Measurements from ENCODE around the gene NMUR1.
"Not testable (repeated sequence)": the region's sequence is repeated elsewhere in the genome, so short reads cannot be mapped to it uniquely, and the experiment has no call there.

The NMUR1 gene

DNA sequence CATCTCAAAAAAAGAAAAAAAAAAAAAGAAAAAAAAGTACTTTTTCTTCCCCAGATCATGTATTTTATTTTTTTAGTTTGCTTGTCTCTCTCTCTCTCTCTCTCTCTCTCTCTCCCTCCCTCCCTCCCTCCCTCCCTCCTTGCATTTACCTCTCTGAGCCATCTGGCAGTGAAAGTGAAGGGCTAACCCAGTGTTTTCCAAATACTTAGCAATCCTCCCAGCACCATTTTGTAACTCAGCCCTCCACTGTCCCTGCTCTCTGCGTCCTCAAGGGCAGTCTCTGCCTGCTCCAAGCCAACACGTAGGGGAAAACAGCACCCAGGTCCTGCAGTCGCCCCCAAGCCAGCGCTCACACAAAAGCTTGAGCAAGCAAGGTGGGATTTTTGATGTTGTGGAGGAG, 42.9 kb upstream of the NMUR1 start:
- Histone ChIP-seq H3K9me2 (replicated peaks; ENCODE audit: insufficient read depth, low read length) (no peaks in the 10 kb centered on the region), H3F3A (ENCODE audit: insufficient read depth, low read length) (no peaks in the 10 kb centered on the region), H3K9me3 (replicated peaks; ENCODE audit: insufficient read depth, low read length) (no peaks in the 10 kb centered on the region), H2AFZ (ENCODE audit: low read length) (no peak overlapping the region), H3K4me3 (ENCODE audit: low read length) (no peak overlapping the region), H3K27ac (ENCODE audit: low read length) (no peak overlapping the region), H3K9ac (ENCODE audit: low read length) (no peak overlapping the region), H3K4me1 (ENCODE audit: low read length) (no peaks in the 10 kb centered on the region), H3K36me3 (replicated peaks; ENCODE audit: insufficient read depth, low read length) (no peaks in the 10 kb centered on the region), H3K4me2 (ENCODE audit: low read depth, low read length) (no peak overlapping the region), H3K27me3 (replicated peaks; ENCODE audit: insufficient read depth, low read length) (no peaks in the 10 kb centered on the region), H3K79me2 (ENCODE audit: low read length) (no peaks in the 10 kb centered on the region), H4K20me1 (ENCODE audit: insufficient read depth, low read length) (no peaks in the 10 kb centered on the region)
- no peak for DNase-seq
- no peak for TF ChIP-seq EZH2 (optimal IDR thresholded peaks at IDR 0.05; ENCODE audit: low read depth, low read length)
- no peak for TF ChIP-seq EZH2phosphoT487 (IDR thresholded peaks at IDR 0.05; ENCODE audit: low read length)
- TF ChIP-seq, protein P1, sequence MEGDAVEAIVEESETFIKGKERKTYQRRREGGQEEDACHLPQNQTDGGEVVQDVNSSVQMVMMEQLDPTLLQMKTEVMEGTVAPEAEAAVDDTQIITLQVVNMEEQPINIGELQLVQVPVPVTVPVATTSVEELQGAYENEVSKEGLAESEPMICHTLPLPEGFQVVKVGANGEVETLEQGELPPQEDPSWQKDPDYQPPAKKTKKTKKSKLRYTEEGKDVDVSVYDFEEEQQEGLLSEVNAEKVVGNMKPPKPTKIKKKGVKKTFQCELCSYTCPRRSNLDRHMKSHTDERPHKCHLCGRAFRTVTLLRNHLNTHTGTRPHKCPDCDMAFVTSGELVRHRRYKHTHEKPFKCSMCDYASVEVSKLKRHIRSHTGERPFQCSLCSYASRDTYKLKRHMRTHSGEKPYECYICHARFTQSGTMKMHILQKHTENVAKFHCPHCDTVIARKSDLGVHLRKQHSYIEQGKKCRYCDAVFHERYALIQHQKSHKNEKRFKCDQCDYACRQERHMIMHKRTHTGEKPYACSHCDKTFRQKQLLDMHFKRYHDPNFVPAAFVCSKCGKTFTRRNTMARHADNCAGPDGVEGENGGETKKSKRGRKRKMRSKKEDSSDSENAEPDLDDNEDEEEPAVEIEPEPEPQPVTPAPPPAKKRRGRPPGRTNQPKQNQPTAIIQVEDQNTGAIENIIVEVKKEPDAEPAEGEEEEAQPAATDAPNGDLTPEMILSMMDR (IDR thresholded peaks at IDR 0.05; ENCODE audit: low read length), result no peak

DNA sequence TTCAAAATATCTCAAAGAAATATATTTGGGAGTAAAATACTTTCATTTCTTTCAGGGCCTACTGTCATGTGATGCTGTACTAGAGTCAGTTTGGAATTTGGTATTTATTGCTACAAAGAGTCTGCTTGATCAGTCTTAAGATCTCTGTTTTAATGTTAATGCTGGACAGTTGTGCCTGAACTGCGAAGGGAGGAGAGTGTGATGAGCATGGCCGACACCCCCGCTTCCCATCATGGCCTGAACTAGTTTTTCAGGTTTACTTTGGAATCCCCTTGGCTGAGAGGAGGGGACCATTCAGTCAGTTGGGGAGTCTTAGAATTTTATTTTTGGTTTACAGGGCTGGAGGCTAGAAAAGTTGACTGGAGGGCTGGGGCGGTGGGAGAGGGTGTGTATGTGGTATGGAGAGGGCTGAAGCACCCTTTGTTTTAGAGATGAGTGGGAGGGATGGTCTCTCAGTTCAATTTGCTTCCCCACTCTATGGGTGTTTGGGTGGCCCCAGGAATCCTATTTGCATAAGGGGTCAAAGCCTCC, 41.5 kb upstream of the NMUR1 start:
- H3K36me3 ChIP-seq (replicated peaks; ENCODE audit: insufficient read depth, low read length), result no peaks in the 10 kb centered on the region
- DNase-seq, result no peak
- H3K79me2 ChIP-seq (ENCODE audit: low read length), result no peaks in the 10 kb centered on the region
- no peaks in the 10 kb centered on the region for H3K9me2 ChIP-seq (replicated peaks; ENCODE audit: insufficient read depth, low read length)
- H3F3A ChIP-seq (ENCODE audit: insufficient read depth, low read length), result no peaks in the 10 kb centered on the region
- no peak overlapping the region for H3K27ac ChIP-seq (ENCODE audit: low read length)
- no peak overlapping the region for H2AFZ ChIP-seq (ENCODE audit: low read length)
- H3K4me3 ChIP-seq (ENCODE audit: low read length), result no peak overlapping the region
- no peaks in the 10 kb centered on the region for H3K4me1 ChIP-seq (ENCODE audit: low read length)
- no peaks in the 10 kb centered on the region for H3K27me3 ChIP-seq (replicated peaks; ENCODE audit: insufficient read depth, low read length)
- no peaks in the 10 kb centered on the region for H4K20me1 ChIP-seq (ENCODE audit: insufficient read depth, low read length)
- no peak for TF ChIP-seq EZH2phosphoT487 (IDR thresholded peaks at IDR 0.05; ENCODE audit: low read length)
- H3K4me2 ChIP-seq (ENCODE audit: low read depth, low read length), result no peak overlapping the region
- H3K9me3 ChIP-seq (replicated peaks; ENCODE audit: insufficient read depth, low read length), result no peaks in the 10 kb centered on the region
- H3K9ac ChIP-seq (ENCODE audit: low read length), result no peak overlapping the region

DNA sequence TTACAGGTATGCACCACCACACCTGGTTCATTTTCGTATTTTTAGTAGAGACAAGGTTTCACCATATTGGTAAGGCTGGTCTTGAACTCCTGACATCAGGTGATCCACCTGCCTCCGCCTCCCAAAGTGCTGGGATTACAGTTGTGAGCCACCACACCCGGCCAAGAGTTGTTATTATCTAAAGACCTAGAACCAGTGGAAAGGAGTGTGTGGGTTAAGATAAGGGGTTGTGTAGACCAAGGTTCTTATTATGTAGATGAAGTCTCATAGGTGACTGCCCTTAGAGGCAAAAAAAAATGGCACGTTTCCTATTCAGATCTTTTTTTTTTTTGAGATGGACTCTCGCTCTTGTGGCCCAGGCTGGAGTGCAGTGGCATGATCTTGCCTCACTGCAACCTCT, 40.7 kb upstream of the NMUR1 start:
- H3F3A ChIP-seq (ENCODE audit: insufficient read depth, low read length); H3K9me3 ChIP-seq (replicated peaks; ENCODE audit: insufficient read depth, low read length); H4K20me1 ChIP-seq (ENCODE audit: insufficient read depth, low read length); DNase-seq; H3K9me2 ChIP-seq (replicated peaks; ENCODE audit: insufficient read depth, low read length); H3K36me3 ChIP-seq (replicated peaks; ENCODE audit: insufficient read depth, low read length); H3K79me2 ChIP-seq (ENCODE audit: low read length); H3K27me3 ChIP-seq (replicated peaks; ENCODE audit: insufficient read depth, low read length); H2AFZ ChIP-seq (ENCODE audit: low read length); H3K4me2 ChIP-seq (ENCODE audit: low read depth, low read length); H3K4me3 ChIP-seq (ENCODE audit: low read length); H3K27ac ChIP-seq (ENCODE audit: low read length); H3K9ac ChIP-seq (ENCODE audit: low read length); H3K4me1 ChIP-seq (ENCODE audit: low read length): not testable (repeated sequence)

DNA sequence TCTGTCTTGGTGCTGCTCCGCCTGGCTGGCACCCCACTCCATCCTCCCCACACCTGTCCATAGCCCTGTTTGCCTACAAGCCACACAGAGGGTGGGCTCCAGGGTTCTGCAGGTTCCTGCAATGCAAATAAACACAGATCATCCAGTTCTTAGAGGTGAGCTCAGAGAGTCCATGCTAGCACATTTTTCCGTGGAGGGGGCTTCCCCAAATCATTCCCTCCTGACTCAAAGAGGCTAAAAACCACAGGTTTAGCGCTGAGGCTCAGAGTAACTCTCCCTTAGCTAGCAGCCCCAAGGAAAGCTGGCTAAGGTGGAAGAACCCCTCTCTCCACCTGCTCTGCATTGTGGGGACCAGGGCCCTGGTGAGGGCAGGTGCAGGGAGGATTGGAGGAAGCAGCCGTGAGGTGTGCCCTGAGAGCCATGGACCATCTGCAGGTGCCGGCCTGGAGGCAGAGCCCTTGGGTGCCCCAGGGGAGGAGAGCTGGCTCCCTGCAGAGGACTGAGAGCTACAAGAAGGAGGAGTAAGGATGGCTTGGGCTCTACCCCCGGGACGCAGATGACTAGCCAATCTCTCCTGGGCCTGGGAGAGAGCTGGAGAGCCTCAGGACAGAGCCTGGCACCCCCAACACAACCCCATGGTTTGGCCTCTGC, 38.7 kb upstream of the NMUR1 start:
- Histone ChIP-seq H4K20me1 (ENCODE audit: insufficient read depth, low read length) (no peaks in the 10 kb centered on the region), H3K9me3 (replicated peaks; ENCODE audit: insufficient read depth, low read length) (no peaks in the 10 kb centered on the region), H3K4me2 (ENCODE audit: low read depth, low read length) (no peak overlapping the region), H3K79me2 (ENCODE audit: low read length) (no peaks in the 10 kb centered on the region), H3K27ac (ENCODE audit: low read length) (no peak overlapping the region), H3K4me3 (ENCODE audit: low read length) (no peak overlapping the region), H3K27me3 (replicated peaks; ENCODE audit: insufficient read depth, low read length) (no peaks in the 10 kb centered on the region), H3F3A (ENCODE audit: insufficient read depth, low read length) (no peaks in the 10 kb centered on the region), H3K36me3 (replicated peaks; ENCODE audit: insufficient read depth, low read length) (no peaks in the 10 kb centered on the region), H2AFZ (ENCODE audit: low read length) (no peak overlapping the region), H3K9ac (ENCODE audit: low read length) (no peak overlapping the region), H3K9me2 (replicated peaks; ENCODE audit: insufficient read depth, low read length) (no peaks in the 10 kb centered on the region), H3K4me1 (ENCODE audit: low read length) (no peaks in the 10 kb centered on the region)
- TF ChIP-seq, protein P1 (IDR thresholded peaks at IDR 0.05; ENCODE audit: low read length), result no peak
- TF ChIP-seq EZH2 (optimal IDR thresholded peaks at IDR 0.05; ENCODE audit: low read depth, low read length) (no peak), EZH2phosphoT487 (IDR thresholded peaks at IDR 0.05; ENCODE audit: low read length) (no peak)
- no peak for DNase-seq
